ENCODE measurements around the gene CELF2.
"Not testable (repeated sequence)": the region's sequence is repeated elsewhere in the genome, so short reads cannot be mapped to it uniquely, and the experiment has no call there.

CELF2 gene

DNA sequence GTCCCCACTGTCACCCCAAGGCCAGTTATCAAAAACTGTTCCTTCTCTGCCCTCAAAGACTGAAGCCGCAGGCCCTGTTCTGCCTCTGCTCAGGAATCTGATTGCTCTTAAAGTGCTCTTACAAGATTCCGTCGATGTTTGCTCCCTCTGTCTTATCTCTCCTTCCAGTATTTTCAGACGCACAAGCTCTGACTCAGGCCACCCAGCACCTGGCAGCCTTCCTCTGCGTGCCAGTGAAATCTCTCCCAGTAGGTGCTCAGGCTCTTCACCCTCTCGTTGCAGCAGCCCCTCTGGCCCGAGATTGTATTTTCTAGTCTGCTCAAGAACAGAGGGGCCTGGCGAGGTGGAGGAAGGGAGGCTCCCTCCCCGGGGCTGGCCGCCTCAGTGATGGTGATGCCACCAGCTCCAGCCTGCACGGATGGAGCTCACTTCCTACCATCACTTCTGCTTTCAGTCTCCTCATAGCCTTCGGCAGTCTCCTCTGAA lies 317.5 kb downstream of the CELF2 start:
- H3K36me3 ChIP-seq (ENCODE audit: control insufficient read depth, insufficient read depth, low read length) = peaks cover 7% of the 10 kb centered on the region
- peaks cover 2% of the 10 kb centered on the region for H3K4me1 ChIP-seq (ENCODE audit: control insufficient read depth, insufficient read depth, low read length)
- no peaks in the 10 kb centered on the region for H3K27me3 ChIP-seq (ENCODE audit: control insufficient read depth, insufficient read depth, low read length)
- no peak overlapping the region for H3K4me3 ChIP-seq (ENCODE audit: low read length)
- H3K27ac ChIP-seq (ENCODE audit: low read depth, low read length) = no peak overlapping the region
- H3K9ac ChIP-seq (ENCODE audit: low read length) = no peak overlapping the region

DNA sequence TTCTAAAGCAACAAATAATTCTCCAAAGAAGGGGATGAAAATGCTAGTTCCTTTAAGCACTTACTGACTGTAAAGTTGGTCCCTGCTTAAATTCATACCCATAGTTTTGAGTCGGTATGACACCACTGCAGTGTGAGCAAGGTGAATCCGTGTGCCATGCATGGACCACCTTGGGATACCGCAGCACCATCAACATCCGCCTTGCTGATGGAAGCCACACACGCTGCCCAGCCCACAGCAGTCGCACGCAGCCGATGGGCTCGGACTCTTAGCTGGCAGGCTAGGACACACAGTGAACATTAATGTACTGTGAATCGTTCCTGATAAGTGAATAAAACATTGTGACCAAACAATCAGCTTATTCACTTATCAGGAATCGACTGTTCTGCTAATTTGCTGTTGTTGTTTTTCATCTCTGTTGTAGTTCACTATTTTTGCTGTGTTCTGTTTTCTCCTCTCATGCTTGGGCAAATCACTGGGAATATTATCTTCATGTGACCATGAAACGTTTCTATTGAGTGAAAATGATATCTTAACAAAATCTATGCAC lies 318.3 kb downstream of the CELF2 start:
- H3K27me3 ChIP-seq (ENCODE audit: control insufficient read depth, insufficient read depth, low read length) = no peaks in the 10 kb centered on the region
- H3K27ac ChIP-seq (ENCODE audit: low read depth, low read length) = no peak overlapping the region
- H3K36me3 ChIP-seq (ENCODE audit: control insufficient read depth, insufficient read depth, low read length) = peaks cover 7% of the 10 kb centered on the region
- no peak overlapping the region for H3K4me3 ChIP-seq (ENCODE audit: low read length)
- H3K4me1 ChIP-seq (ENCODE audit: control insufficient read depth, insufficient read depth, low read length) = peaks cover under 1% of the 10 kb centered on the region
- H3K9ac ChIP-seq (ENCODE audit: low read length) = no peak overlapping the region

DNA sequence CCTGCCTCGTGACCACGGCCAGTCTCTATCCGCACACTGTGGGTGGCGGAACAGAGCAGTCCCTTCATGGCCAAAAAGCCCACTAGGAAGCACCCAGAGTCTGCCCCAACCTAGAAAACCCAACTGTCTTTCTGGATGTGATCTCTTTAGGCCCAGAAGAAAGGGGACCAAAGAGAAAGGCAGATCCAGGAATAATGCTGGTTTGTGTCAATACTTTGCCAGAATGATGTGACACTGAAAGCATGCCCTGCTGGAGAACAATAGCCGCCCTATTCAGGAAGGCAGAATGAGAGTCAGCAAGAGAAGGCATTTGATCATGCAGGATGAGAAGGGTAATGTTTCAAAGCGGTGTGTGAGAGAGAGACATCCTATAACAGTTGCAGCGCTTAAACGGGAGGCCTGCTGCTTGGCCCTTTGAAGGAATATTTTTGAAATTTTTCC lies 319.1 kb downstream of the CELF2 start:
- peaks cover 7% of the 10 kb centered on the region for H3K36me3 ChIP-seq (ENCODE audit: control insufficient read depth, insufficient read depth, low read length)

DNA sequence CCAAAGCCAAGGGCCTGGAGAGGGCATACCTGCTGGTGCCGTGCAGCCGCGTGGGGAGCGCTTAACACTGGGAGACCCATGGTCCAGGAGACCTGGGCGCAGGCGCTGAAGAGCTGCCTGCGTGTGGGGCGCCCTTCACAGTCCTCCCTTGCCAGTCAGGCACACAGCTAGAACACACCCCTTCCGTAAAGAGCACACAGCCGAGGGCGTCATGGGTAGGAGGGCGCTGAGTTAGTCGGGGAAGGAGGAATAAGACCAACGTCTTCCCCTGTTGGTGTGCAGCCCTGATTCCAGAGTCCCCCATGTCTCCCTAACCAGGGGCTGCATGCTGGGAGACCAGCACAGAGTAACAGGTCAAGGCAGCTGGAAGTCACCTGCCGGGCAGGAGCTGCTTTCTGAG lies 319.8 kb downstream of the CELF2 start:
- H3K27ac ChIP-seq (ENCODE audit: low read depth, low read length) = no peak overlapping the region
- no peak overlapping the region for H3K4me3 ChIP-seq (ENCODE audit: low read length)
- H3K9ac ChIP-seq (ENCODE audit: low read length) = no peak overlapping the region
- H3K27me3 ChIP-seq (ENCODE audit: control insufficient read depth, insufficient read depth, low read length) = no peaks in the 10 kb centered on the region
- no peaks in the 10 kb centered on the region for H3K4me1 ChIP-seq (ENCODE audit: control insufficient read depth, insufficient read depth, low read length)
- peaks cover 5% of the 10 kb centered on the region for H3K36me3 ChIP-seq (ENCODE audit: control insufficient read depth, insufficient read depth, low read length)

More for the DNA sequence above, 319.1 kb downstream of the CELF2 start:
- no peak overlapping the region for H3K9ac ChIP-seq (ENCODE audit: low read length)
- no peaks in the 10 kb centered on the region for H3K27me3 ChIP-seq (ENCODE audit: control insufficient read depth, insufficient read depth, low read length)
- no peak overlapping the region for H3K27ac ChIP-seq (ENCODE audit: low read depth, low read length)
- H3K4me3 ChIP-seq (ENCODE audit: low read length) = no peak overlapping the region
- H3K4me1 ChIP-seq (ENCODE audit: control insufficient read depth, insufficient read depth, low read length) = no peaks in the 10 kb centered on the region

DNA sequence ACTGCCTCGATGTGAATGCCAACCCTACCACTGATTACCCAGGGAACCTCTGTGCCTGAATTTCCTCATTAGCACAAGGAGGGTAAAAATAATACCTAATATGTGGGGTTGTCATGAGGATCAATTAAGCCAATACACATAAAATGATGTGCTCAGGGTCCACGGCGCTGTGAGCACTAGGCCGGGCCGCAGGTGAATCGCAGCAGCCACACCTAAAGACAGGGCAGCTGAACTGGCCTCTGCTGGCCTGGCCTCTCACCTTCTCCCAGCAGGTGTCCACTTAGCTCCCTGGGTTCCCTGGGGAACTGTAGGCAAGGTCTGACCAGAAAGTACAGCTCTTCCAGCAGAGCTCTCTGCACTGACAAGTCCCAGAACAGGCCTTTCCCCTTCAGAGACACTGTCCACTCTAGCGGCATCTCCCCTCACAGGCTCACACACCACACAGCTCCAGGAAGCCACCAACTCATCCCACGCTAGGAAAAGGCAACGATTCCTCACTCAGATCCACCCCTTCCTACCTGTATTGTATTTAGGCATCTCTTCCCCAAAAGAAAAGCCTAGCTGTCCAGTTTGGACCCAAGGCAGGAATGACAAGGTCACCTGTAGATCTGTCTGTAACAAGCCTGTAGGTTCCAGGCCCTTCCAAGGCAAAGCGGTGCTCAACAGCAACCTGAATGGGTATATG lies 320.6 kb downstream of the CELF2 start:
- no peak overlapping the region for H3K4me3 ChIP-seq (ENCODE audit: low read length)
- no peaks in the 10 kb centered on the region for H3K27me3 ChIP-seq (ENCODE audit: control insufficient read depth, insufficient read depth, low read length)
- no peak overlapping the region for H3K9ac ChIP-seq (ENCODE audit: low read length)
- H3K4me1 ChIP-seq (ENCODE audit: control insufficient read depth, insufficient read depth, low read length) = no peaks in the 10 kb centered on the region
- H3K36me3 ChIP-seq (ENCODE audit: control insufficient read depth, insufficient read depth, low read length) = no peaks in the 10 kb centered on the region
- no peak overlapping the region for H3K27ac ChIP-seq (ENCODE audit: low read depth, low read length)

DNA sequence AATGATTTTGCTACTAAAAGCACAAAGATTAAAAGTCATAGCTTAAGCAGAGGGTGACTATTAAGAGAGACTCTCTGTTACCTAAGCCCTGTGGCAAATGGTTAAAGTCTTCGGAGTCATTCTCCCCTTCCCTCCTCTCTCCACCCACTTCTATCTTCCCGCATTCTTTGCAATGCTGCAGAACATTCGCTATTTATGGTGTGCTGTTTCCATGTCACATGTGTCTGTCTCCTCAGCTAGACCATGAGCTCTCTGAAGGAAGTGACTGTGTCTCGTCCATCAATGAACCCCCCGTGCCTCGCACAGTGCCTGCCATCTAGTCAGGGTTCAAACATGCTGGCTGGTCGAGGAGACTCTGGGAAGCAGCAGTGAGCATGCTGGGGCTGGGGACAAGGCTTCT lies 321.3 kb downstream of the CELF2 start:
- Histone ChIP-seq H3K27me3 (ENCODE audit: control insufficient read depth, insufficient read depth, low read length) (no peaks in the 10 kb centered on the region), H3K27ac (ENCODE audit: low read depth, low read length) (no peak overlapping the region)

DNA sequence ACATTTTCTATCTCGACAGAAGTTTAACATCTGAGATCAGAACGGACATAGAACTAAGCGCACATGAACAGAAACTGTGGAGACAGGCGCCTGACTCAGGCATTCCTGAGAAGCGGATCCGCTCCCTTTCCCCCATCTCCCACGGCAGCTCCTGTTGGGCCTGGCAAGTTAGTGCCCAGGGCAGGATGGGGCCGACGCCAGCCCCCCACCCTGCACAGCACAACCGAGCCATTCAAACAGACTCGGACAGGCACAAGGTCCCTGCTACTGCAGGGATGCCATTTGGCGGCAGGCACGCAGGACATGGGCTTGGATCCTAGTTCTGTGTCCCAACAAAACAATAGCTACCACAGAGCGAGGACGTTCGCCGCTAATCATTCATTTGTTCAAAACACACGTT lies 322.0 kb downstream of the CELF2 start:
- Histone ChIP-seq H3K9ac (ENCODE audit: low read length) (no peak overlapping the region), H3K27ac (ENCODE audit: low read depth, low read length) (no peak overlapping the region), H3K4me1 (ENCODE audit: control insufficient read depth, insufficient read depth, low read length) (no peaks in the 10 kb centered on the region), H3K4me3 (ENCODE audit: low read length) (no peak overlapping the region), H3K36me3 (ENCODE audit: control insufficient read depth, insufficient read depth, low read length) (no peaks in the 10 kb centered on the region), H3K27me3 (ENCODE audit: control insufficient read depth, insufficient read depth, low read length) (no peaks in the 10 kb centered on the region)

More for the DNA sequence above, 321.3 kb downstream of the CELF2 start:
- Histone ChIP-seq H3K4me1 (ENCODE audit: control insufficient read depth, insufficient read depth, low read length) (no peaks in the 10 kb centered on the region), H3K4me3 (ENCODE audit: low read length) (no peak overlapping the region), H3K9ac (ENCODE audit: low read length) (no peak overlapping the region), H3K36me3 (ENCODE audit: control insufficient read depth, insufficient read depth, low read length) (no peaks in the 10 kb centered on the region)

DNA sequence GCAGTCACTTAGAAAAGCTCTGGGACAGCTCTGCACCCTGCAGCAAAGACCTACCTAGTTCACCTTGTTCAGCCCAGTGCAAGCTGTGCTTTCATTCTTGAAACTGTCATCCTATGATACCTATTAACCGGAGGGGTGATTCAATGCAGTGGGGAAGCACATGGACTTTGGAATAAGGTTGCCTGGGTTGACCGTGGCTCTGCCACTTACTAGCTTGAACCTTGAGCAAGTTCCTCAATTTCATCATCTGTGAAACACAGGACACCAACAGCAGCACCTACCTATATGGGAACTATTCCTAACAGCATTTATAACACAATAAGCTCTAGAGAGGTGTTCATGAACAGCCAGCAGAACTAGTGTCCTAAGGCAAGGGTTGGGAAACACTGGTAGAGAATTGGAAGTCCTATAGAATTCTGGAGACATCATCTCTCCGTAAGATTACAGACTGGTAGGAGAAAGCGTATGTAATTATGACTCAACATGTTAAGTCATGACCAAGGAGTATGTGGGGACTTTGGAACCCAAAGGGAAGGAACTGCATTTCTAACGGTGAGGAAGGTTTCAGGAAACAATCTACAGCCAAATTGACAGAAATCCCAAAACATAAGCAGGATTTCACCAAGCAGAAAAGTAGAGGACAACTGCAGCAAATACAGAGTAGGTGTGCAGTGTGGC lies 323.8 kb downstream of the CELF2 start:
- H3K36me3 ChIP-seq (ENCODE audit: control insufficient read depth, insufficient read depth, low read length) = no peaks in the 10 kb centered on the region
- H3K4me1 ChIP-seq (ENCODE audit: control insufficient read depth, insufficient read depth, low read length) = peaks cover 4% of the 10 kb centered on the region
- no peaks in the 10 kb centered on the region for H3K27me3 ChIP-seq (ENCODE audit: control insufficient read depth, insufficient read depth, low read length)
- H3K4me3 ChIP-seq (ENCODE audit: low read length) = no peak overlapping the region
- no peak overlapping the region for H3K9ac ChIP-seq (ENCODE audit: low read length)
- H3K27ac ChIP-seq (ENCODE audit: low read depth, low read length) = no peak overlapping the region

DNA sequence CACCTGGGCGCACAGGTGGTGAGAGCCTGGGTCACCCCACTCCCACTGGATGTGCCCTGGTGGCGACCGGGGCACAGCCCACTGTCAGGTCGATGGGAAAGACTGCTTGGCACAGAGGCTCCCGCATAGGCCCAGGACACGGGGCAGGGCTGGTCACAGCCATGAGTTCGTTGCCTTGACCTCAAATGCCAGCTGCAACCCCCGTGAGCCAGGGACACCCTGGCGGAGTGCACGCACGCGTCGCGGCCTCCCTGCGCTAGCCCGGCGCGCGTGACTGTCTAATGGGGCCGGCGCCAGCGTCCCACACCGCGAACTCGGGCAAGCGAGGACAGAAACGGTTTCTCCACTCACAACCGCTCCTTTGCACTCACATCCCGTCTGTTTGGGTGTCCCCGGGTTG lies 326.4 kb downstream of the CELF2 start:
- H3K4me1 ChIP-seq (ENCODE audit: control insufficient read depth, insufficient read depth, low read length) = peaks cover 4% of the 10 kb centered on the region
- no peaks in the 10 kb centered on the region for H3K27me3 ChIP-seq (ENCODE audit: control insufficient read depth, insufficient read depth, low read length)
- H3K9ac ChIP-seq (ENCODE audit: low read length) = no peak overlapping the region
- H3K4me3 ChIP-seq (ENCODE audit: low read length) = no peak overlapping the region
- no peaks in the 10 kb centered on the region for H3K36me3 ChIP-seq (ENCODE audit: control insufficient read depth, insufficient read depth, low read length)
- no peak overlapping the region for H3K27ac ChIP-seq (ENCODE audit: low read depth, low read length)

DNA sequence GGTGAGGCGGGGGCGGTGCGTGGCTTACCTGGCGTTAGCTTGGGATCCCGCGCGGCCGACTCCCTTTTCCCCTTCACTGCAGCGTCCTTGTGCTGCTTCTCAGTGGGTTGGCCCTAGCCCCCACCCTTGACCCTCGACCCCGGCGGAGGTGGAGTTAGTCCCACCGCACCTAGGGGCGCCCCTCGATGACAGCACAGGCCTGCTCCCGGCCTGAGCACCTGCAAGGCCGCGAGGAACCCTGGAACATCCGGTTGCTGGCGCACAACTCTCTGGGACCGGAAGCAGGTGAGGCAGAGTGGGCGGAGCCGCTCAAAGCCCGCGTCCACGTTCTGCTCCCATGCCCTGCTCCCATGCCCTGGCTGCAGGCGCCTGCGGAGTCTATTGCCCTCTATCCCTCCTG lies 326.9 kb downstream of the CELF2 start:
- Histone ChIP-seq H3K9ac (ENCODE audit: low read length) (no peak overlapping the region), H3K36me3 (ENCODE audit: control insufficient read depth, insufficient read depth, low read length) (no peaks in the 10 kb centered on the region), H3K4me1 (ENCODE audit: control insufficient read depth, insufficient read depth, low read length) (peaks cover 4% of the 10 kb centered on the region), H3K27ac (ENCODE audit: low read depth, low read length) (no peak overlapping the region), H3K4me3 (ENCODE audit: low read length) (no peak overlapping the region), H3K27me3 (ENCODE audit: control insufficient read depth, insufficient read depth, low read length) (no peaks in the 10 kb centered on the region)

DNA sequence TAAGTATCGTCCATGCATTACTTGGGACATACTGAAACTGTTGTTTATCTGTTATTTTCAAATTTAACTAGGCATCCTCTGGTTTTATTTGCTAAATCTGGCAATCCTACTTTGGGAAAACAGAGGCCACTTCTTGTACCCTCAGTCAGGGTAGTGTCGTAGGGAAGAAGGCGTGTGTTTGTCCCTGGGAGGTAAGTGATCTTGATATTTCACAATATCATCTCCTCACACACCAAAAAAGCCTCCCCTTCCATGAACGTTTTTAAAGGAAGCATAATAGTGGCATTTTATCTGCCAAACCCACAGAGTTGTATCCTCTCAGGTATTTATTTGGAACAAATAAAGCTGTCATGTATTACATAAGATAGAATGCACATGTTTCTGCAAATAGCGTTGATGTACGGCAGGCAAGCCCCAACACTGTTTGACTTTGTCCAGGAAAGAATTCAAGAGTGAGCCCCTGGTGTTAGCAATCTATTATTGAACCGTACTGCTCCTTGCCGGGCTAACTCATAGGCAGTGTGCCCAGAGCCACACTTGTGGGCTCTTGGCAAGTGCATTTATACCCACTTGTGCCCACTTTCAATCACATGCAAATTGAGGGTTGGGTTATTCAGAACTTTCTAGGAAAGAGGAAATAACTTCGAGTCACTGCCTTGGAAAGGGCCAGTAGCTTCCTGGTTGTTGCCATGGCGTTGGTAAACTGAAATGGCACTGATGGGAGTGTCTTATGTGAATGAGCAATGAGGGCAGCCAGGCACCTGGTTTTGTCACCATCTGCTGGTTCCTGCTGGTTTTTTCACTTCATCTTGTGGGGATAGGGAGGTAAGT lies 327.8 kb downstream of the CELF2 start:
- H3K27ac ChIP-seq (ENCODE audit: low read depth, low read length) = no peak overlapping the region
- no peaks in the 10 kb centered on the region for H3K27me3 ChIP-seq (ENCODE audit: control insufficient read depth, insufficient read depth, low read length)
- H3K36me3 ChIP-seq (ENCODE audit: control insufficient read depth, insufficient read depth, low read length) = no peaks in the 10 kb centered on the region
- peaks cover 4% of the 10 kb centered on the region for H3K4me1 ChIP-seq (ENCODE audit: control insufficient read depth, insufficient read depth, low read length)
- H3K9ac ChIP-seq (ENCODE audit: low read length) = no peak overlapping the region
- no peak overlapping the region for H3K4me3 ChIP-seq (ENCODE audit: low read length)

DNA sequence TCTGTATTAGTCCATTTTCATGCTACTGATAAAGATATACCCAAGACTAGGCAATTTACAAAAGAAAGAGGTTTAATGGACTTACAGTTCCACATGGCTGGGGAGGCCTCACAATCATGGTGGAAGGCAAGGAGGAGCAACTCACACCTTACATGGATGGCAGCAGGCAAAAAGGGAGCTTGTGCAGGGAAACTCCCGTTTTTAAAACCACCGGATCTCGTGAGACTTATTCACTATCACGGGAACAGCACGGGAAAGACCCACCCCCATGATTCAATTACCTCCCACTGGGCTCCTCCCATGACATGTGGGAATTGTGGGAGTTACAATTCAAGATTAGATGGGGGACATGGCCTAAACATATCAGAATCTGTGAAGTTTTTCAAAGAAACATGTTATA lies 329.9 kb downstream of the CELF2 start:
- H3K4me3 ChIP-seq (ENCODE audit: low read length); H3K9ac ChIP-seq (ENCODE audit: low read length); H3K36me3 ChIP-seq (ENCODE audit: control insufficient read depth, insufficient read depth, low read length); H3K27me3 ChIP-seq (ENCODE audit: control insufficient read depth, insufficient read depth, low read length); H3K27ac ChIP-seq (ENCODE audit: low read depth, low read length); H3K4me1 ChIP-seq (ENCODE audit: control insufficient read depth, insufficient read depth, low read length): not testable (repeated sequence)

Measured in rectal smooth muscle tissue (tissue), 1 donor.